ENCODE data around the gene TMEM182.

TMEM182 gene

DNA sequence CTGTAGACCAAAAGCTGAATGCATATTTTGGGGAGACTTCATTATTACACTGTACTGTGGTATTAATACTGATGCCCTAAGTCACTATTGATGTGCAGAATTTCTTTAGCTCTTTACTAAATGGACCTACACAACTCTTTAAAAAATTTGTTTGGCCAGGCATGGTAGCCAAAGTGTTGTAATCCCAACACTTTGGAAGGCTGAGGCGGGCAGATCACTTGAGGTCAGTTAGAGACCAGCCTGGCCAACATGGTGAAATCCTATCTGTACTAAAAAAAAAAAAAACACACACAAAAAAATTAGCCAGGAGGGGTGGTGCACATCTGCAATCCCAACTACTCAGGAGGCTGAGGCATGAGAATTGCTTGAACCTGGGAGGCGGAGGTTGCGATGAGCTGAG, 6.4 kb downstream of the TMEM182 start:
- DNase-seq = no peak

DNA sequence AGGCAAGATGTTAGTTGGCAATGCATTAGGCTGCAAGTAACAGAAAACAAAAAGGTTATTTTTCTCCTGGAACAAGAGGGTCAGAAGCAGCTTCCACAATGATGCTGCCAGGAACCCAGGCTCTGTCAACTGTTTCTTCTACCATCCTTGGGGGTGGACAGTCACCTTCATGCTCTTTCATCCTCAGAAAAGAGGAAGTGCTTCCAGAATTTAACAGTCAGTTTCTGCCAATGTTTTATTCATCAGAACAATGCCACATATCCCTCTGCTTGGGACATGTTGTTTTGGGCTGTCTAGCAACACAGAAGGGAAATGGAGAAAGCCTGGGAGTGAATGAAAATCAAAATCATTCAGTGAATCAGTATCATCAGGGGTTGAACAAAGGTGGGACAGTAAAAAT, 7.1 kb downstream of the TMEM182 start:
- DNase-seq = no peak

DNA sequence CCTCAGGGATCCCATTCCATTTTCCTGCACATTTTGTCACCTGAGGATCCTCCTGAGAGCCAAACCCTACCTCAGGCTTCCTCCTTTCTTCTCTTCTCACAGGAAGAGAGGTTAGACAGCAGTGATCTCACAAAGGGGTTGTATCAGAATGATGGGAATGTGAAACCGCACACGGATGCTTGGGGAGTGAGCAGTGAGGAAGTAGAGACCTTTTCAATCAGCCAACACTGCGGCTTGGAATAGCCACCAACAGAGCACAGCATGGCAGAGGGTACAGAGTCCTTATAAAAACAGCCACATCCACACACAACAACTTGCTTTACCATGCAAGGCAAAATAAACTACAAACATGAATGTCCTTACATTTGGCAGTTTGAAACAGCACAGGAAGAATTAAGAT, 8.7 kb downstream of the TMEM182 start:
- DNase-seq = no peak

DNA sequence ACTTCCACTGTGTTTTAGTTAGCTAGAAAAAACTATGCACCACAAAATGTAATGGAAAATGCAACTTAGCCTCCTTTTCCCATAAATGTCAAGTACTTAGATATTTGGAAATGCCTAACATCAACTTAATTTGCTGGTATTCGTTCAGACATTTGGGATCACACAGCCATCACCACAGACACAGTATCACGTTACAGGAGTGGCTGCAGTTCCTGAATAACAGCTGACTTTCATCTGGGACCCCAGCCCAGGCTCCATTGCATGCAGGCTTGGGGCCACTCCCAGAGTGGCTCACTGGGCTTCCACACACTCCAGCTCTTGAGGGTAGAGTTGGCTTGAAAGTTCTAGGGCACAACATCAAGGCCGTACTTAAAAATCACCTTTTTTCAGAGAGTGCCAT, 9.3 kb downstream of the TMEM182 start:
- no peak for DNase-seq

DNA sequence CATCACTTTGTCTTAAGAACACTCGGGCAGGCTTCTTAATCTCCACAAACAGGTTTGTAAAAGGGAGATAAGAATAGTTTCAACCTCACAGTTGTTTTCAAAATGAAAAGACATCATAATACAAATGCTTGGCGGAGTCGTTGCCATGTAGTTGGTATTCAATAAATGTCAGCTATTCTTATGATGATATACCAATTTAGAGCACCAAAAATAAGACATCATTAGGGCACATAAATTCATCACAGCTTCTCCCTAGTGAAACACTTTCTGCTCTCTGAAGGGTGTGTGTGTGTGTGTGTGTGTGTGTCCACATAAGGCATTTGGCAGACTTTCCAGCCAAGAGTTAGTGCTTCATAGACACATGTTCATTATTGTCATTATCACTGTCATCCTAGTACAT, 10.8 kb downstream of the TMEM182 start:
- no peak for DNase-seq

DNA sequence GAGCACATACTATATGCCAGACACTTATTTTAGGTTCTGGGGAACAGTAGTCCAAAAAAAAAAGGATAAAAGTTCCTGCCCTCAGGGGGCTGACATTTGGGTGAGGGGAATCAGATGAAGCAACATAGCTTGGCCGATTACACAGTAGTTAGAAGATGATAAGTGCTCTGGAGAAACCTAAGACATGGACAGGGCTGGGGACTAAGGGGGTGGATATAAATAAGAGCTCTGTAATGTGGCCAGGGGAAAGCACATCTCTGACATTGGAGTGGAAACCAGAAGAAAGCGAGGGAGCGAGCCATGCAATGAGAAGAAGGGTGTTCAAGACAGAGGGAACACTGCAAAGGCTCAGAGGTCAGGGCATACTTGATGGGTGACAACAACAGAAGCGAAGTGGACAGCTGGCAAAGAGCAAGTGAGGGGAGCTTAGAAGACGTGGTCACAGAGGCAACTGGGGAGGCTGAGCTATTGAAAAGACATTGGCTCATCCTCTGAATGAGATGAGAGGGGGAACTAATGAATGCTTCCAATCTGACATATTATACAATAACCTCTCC, 11.4 kb downstream of the TMEM182 start:
- DNase-seq = no peak

DNA sequence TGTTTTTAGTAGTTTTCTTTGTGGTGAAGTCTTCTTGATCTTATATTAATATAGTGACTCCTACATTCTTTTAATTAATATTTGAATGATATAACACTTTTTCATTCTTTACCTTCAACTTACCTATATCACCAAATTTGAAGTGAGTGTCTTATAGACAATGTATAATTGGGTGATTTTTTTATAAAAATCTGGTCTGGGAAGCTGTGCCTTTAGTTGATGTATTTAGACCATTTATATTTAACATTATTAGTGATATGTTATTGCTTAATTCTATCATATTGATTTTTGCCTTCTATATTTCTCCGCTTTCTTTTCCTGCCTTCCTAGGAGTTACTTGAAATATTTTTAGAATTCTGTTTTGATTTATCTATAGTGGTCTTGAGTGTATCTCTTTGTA, 16.4 kb downstream of the TMEM182 start:
- DNase-seq = no peak

DNA sequence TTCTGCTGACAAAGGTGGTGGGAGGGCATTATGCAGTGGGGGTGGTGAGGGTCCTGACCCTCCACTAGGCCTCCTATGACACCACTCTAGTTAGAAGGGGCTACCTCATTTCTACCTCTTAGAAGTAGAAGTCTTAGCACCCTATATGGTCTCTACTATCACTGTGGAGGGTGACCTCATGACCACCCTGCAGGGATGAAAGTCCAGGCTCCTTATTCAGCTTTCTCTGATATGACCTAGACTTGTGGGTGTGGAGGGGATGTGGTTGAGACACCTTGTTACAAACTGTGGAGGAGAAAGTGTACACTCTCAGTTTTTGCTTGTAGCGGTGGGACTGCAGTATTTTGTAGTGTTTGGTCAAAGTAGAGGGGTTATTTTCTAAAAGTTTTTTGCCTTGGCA, 18.6 kb downstream of the TMEM182 start:
- DNase-seq = no peak

DNA sequence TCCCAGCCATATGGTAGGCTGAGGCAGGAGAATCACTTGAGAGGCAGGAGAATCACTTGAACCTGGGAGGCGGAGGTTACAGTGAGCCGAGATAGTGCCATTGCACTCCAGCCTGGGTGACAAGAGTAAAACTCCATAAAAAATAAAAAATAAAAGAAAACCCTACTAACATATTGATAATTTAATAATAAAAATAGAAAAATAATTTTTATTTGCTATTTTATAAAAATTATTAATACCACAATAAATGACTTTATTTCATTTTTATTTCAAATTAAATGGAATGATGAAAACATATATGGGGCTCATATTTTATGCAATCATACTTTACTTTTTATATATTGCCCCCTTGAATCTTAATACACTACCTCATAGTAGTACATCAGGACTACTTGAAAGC, 20.4 kb downstream of the TMEM182 start:
- no peak for DNase-seq

DNA sequence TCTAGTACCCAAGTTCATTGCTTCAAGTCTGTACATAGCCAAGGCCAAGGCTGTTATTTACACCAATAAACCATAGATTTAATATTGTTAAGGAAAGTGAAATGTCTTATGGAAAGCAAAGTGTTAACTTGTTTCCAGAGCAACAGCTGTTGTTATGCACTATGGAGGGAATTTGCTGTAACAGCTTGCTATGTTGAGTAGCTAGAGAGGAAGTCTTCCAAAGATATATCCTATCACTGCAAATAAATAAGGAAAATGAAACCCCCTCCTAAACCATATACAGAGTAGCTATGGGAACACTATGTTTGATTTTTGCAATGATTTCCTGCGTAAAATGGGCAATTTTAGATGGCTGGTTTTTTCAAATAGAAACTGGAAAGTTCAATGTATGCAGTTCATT, 21.1 kb downstream of the TMEM182 start:
- no peak for DNase-seq

DNA sequence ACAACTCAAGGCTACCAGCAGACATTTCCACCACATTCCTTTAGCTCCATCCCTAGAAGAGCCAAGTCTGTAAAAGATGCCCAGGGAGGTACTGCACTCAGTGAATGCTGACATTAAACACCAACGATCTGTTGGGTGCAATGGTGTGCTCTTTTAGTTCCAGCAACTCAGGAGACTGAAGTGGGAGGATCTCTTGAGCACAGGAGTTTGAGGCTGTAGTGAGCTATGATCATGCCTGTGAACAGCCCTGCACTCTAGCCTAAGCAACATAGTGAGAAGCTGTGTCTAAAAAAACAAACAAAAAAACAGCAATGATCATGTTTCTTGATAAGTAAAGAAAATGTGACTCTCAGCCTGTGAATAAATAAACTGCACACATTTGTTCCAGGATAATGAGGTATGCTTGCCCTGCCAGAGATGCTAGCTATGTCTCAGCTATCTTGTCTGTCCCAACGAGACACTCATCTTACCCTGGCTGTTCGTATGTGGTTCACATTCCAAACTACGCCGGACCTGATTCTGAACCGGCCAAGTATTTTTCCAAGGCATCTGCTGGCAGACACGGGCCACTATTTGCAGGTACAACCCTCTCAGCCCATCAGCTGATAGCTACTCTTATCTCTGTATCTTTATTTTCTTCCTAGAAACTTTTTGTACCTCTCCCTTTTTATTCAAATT, 21.8 kb downstream of the TMEM182 start:
- no peak for DNase-seq

DNA sequence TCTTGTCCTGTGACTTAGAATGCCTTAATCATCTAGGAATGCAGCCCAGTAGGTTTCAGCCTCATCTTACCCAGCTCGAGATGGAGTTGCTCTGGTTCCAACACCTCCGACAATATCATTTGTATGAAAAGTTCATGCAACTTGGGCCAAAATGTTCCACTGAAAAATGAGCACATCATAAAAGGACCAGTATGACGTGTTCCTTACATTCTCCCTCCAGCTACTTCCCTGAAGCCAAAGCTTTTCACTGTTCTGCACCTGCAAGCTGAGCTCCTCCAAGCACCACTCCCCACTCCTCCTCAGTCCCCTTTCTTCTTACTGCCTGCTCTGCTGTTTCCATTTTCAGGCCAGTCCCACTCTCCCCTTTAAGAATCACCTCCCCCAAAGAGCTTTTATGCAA, 23.1 kb downstream of the TMEM182 start:
- DNase-seq = no peak

DNA sequence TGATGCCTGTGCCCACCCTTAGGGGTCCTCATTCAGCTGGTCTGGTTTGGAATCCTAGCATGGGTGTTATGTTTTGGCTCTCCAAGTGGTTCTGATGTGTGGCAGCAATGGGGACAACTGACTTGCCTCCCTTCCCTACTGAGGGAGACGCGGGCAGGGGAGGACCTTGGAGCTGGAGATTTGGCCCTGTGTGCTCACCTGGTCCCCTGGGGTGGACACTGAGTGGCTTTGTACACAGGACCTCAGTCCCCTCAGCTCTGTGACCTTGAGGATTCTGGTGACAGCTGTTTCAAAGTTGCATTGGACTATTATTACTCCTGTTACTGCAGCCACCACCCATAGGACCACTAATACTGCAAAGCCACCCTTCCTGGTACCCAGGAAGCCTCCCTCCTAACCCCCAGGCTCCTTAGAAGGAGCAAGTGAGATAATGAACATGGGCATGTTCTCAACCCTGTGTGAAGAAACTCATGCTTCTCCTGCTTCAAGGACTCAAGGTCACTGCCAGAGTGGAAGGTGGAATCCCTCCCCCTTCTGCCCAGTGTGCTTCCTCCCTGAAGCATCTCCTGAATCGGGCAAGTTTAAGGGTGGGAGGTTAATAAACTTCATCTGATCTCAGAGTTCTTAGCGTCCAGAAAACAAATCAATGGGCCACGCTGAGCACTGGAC, 26.5 kb downstream of the TMEM182 start:
- no peak for DNase-seq

DNA sequence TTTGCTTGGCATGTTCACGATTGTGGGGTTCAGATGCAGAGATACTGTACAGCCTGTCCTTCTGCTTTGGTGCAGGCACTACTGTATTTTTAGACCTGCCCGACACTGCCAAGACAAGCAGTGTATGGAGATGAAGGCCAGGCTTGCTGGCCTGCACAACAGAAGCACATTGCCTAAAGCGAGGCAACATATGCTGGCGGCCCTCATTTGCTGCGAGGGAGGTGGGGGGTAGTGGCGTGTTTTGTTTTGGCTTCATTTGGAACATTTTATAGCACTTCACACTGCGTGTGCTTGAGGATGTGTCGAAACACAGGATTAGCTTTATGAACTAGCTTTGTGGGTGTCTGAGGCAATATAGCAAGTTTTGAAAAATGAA, 27.0 kb downstream of the TMEM182 start:
- DNase-seq = peak in 1 of 2 experiments; percentile 18

DNA sequence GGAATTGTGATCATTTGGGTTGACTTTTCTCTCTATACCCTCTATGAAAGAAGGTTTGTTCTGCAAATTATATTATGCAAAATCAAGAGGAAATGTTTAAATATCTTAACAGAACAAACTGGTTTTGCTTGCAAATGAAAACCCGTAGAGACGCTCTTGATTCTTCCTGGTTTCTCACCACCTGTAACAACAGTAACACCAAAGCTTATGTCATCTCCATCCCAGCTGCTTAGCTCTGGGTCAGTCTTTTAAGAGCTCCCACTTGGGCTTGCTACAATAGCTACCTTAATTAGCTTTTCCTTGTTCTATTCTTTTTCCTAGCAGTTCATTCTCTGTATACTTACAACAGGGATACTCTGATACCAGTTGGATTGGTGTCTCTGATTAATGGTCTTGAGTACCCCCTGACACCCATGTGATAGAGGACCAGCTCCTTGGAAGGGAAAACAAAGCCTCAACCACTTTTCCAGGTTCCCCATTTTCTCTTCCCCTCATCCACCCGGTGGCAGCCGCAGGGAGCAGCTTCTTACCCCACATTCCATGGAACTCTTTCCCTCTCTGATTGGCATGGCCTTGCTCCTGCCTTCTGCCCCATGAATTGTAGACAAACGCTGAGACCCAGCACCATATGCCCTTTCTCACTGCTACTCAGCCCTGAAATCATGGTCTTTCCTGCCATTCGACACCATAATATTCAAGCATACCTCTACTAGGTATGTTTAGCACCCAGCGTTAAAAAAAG, 27.7 kb downstream of the TMEM182 start:
- peak in 1 of 2 experiments; percentile 18 for DNase-seq

DNA sequence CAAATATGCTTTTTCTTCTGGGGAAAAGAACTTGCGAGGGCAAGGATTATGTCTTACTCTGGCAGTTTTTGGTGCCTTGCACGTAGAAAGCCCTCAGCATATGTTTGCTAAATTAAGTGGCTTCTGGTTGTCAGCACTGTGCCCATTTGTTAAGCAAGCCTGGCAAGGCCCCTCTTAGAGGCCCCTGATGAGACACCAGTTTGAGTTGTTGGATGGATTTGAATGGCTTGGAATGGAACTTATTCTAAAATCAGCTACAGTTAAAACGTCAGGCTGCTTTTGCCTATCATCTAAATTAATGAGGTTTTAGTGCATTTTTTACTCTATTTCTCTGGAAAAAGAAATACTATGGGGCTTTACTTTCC, 28.2 kb downstream of the TMEM182 start:
- DNase-seq = no peak

DNA sequence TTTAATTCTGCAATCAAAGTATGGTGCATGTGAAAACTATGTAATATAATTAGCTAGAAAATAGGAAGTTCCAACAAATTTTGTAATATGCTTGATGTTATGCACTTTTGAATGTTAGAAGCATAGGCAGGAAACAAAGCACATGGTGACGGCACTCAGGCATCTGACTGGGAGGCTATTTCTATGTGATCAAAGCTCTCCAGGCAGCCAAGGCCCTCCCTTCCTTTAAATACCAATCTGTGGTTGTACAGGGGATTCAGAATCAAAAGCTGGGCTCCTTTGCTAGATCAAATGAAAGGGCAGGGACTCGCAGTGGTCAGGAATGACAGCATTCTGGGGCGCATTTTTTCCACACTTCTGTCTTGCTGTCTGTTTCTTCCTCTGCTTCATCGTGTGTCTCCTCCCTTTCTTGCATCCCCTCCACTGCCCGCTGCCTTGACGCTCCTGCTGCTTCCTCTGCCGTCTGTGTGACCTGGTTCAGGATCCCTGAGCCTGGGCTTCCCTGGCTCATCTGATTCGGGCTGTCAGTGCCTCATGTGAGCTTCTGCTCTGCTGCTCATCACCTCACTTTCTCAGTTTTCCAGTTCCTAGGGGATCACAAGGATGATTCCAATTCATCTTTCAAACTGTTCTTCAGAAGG, 30.9 kb downstream of the TMEM182 start:
- peak; percentile 2 to 38 for DNase-seq

DNA sequence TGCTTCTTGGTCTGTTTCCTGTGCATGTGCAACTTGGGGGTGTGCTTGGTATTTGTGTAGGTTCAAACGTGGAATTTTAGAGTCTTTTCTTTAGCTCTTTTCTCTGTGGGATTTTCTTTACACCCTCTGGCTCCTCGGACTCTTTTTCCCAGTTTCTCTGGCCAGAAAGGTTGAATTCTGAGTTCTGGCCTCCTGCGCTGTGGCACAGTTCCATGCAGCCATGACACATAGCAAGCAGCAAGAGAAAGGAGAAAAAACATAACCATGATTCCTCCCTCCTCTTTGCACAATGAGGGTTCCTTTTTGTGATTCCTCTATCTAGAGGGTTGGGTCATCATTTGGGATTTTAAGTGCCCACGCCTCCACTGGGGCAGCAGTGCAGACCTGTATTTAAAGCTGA, 33.8 kb downstream of the TMEM182 start:
- DNase-seq = no peak

DNA sequence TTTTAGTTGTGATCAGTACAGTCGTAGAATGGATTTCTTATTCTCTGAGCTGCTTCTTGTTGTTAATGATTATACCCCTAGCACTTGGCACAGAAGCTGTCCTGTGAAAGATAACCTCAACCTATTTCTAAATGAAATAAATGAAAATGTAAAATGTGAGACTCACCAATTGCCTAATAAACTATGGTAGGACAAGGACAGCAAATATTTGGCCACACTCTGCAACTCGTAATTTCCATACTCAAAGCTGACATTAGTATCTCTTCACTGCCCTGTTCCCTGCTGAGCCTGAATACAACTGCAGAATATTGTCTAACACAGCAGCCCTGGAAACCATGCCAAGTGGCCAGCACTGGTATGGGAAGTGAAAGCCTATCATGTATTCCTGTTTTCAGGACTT, 34.5 kb downstream of the TMEM182 start:
- no peak for DNase-seq

DNA sequence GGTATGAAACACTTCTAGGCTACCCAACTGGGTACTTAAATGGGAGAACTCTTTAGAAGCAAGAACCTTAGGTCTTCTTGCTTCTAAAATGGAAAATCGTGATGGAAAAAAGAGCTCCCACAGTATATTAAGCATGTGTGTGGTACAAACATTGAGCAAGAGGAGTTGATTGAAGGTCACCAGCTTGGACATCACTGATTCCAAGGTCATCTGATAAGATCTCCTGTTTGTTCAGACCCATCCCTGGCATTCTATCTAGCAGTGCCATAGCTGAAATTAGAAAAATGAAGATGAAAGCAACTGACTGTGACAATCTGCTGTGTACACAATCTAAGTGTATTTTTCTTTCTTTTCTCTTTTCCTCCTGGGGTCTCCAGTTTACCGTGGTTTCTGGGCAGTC, 35.7 kb downstream of the TMEM182 start:
- DNase-seq = no peak

DNA sequence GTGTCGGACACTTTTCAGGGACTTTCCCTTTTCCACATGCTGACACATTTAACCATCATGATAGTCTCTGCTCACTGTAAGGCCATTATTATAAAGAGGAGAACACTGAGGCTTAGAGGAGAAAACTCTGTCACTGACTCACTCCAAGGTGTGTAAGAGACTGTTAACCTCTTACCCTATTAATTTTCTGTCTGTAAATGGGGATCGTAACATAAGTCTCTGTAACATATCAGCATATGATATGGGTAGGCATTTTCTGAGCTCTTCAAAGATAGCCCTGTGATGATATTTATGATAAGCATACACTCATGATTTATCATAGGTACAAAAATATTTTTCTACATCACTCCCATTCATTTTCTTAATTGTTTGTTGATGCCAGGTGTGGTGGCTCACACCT, 36.4 kb downstream of the TMEM182 start:
- no peak for DNase-seq

DNA sequence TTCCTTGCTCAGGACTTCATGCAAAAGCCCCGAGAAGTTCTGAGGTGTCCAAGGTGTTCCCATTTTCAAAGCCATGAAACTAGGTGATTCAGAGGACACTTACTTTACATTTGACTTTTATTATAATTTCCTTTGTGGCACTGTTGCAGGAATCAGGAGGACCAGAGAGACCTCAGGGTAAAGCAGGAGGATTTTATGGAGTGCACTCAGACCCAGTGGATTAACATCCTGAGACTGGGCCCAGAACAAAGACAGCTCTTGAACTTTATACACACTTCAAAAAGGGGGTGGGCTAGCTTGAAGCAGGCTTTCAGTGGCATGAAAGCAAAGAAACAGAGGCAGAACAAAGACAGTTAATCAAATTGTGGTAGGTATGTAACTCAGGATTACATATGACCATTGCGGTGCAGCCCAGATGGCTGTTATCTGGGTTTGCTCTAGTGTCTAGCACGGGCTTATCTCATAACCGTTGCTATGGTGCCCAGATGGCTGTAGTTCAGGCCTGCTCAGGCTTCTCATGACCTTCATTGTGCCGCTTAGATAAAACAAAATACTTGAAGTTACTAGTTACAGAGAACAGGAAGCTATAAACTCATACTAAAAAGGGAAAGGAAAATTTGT, 39.4 kb downstream of the TMEM182 start:
- DNase-seq = no peak
